Colonic mucosa (tissue), 4 donors: ENCODE results near the gene HOXB9. TPM values are rescaled to one million over a fixed set of nuclear protein-coding genes. Genes with fewer than 3 reads are reported as not detected.
A peak's percentile ranks its signal among the peaks of the same experiment; 100 is the strongest.

Experiments used
- DNase-seq: peaks from one replicate; pipeline ENCODE4 v3.0.0-alpha.2; 2020
- H3K27ac ChIP-seq: fragments of 200-600 bp; one replicate; pipeline ENCODE4 v1.8.0; 2021
- H3K27me3 ChIP-seq: fragments of 200-600 bp; one replicate; pipeline ENCODE4 v1.8.0; 2021
- H3K36me3 ChIP-seq: fragments of 200-600 bp; one replicate; pipeline ENCODE4 v1.8.0; 2021
- H3K4me1 ChIP-seq: fragments of 200-600 bp; one replicate; pipeline ENCODE4 v1.8.0; 2021; ENCODE audit warnings: mild to moderate bottlenecking
- H3K4me3 ChIP-seq: fragments of 200-600 bp; one replicate; pipeline ENCODE4 v1.8.0; 2021
- H3K9ac ChIP-seq, 2 donors: one replicate each; pipeline ENCODE4 v1.7.0; 2013; ENCODE audit warnings: control low read depth in 2 of 2, low read depth in 2 of 2, low read length in 2 of 2
- H3K9me3 ChIP-seq: fragments of 200-600 bp; one replicate; pipeline ENCODE4 v1.8.0; 2021
- CTCF ChIP-seq: fragments of 200-600 bp; IDR thresholded peaks from one replicate; pipeline ENCODE4 v1.8.0; 2022; ENCODE audit warnings: antibody characterized with exemption, mild to moderate bottlenecking
- intact Hi-C: fragments of 100-400 bp; cut with DNase I; formaldehyde crosslinking; loops from one replicate; pipeline ENCODE4 v1.14.1; 2022
- total RNA-seq, 2 donors: library from RNA; stranded (reverse); fragmentation: NEBNext Ultra II Directional in 1 of 2; extraction: Animal tissue kit (Norgen Biotek cat#: 25700) in 1 of 2; gene quantifications; one replicate each; pipeline ENCODE4 v1.2.1, GENCODE V29; 2021
- donor health status: healthy.
- donor health status: DM: no; HTN: no; CAD: no.
- donor health status: DM: no; HTN: no; CAD: no.

Gene HOXB9
- total RNA-seq, 2 donors from 2014 or later: 37.1 to 73.9 TPM

DNA sequence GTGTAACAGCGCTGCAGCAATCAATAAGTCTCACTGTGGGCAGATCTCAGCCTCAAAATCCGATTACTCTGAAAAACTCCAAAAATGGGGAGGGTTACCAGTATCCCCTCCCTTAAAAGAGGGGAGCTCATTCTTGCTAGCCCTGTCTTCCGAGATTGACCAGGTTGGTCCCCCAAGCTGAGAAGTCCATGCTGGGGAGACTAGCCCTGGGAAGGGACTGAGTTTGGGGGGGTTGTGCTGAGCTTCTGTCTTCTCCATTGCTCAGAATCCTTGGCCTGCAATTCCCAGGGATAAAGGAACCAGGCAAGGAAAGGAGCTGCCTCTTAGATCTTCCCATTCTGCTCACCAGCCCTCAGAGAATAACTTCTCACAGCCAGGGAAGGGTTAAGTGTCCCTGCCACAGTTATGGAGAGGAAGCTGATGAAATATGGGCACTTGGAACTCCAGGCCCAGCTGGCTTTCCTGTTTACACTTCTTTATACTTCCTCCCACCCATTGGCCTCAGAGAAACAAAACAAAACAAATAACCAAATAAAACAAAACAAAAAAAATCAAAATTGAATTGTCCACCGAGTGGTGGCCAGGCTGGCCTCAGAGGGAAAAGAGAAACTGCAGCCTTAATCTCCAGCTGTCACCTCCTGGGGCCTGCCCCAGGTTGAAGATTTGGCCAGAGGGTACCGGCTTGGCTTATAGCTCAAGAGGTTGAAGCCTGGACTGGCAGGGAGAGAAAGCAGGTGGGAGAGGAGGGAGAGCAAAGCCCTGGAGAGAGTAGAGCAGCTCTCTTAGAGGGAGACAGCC lies 38.7 kb downstream of the HOXB9 start:
- peaks cover 9% of the 10 kb centered on the region for H3K4me1 ChIP-seq
- no peaks in the 10 kb centered on the region for H3K9me3 ChIP-seq
- no peaks in the 10 kb centered on the region for H3K27me3 ChIP-seq
- H3K9ac ChIP-seq: peak overlapping the region; percentile 76 to 78
- no peak for TF ChIP-seq CTCF
- intact Hi-C loops: no loop called here
- no peak for DNase-seq
- no peaks in the 10 kb centered on the region for H3K36me3 ChIP-seq
- peak overlapping the region; percentile 88 for H3K27ac ChIP-seq
- H3K4me3 ChIP-seq: no peak overlapping the region

DNA sequence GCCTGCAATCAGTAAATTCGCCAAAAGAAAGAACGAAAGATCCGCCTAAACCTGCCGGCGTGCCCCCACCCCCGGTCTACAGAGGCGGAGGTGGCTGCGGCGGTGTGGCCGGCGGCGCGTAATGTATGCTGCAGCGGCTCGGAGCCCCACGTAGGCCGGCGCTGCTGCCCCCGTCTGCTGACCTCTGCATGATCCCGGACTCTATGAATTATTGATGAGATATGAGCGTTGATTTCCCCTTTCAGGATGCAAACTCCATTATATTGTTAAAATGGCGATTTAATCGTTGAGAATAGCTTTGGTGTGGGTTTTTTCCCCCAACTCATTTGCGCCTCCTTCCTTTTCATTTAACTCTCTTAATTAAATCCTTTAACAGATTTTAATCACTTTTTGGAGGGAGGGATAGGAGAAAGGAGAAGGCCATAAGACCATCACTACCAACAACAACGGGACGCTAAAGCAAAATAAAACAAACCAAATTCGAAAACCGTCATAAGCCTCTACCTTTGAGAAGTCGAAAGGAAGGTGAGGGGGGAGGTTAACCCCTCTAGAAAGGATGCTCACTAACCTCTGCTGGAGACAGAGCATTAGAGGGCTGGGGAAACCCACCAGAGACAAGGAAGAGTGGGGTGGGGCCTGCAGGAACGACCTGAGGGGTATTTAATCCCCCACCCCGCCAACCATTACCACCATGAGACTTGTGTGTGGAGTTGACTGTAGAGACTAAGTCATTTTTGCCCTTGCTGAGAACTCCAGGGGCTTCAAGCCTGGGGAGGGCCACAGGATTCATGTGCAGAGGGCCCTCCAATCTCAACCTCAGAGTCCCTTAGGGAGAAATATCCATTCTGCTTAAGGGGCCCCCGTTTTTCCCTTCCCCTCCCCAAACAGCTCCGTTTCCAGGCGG lies 39.6 kb downstream of the HOXB9 start:
- peaks cover 9% of the 10 kb centered on the region for H3K4me1 ChIP-seq
- TF ChIP-seq CTCF: no peak
- peaks cover 3% of the 10 kb centered on the region for H3K27me3 ChIP-seq
- peak overlapping the region; percentile 88 for H3K27ac ChIP-seq
- H3K9me3 ChIP-seq: no peaks in the 10 kb centered on the region
- peak overlapping the region; percentile 51 for H3K4me3 ChIP-seq
- intact Hi-C loops: no loop called here
- no peaks in the 10 kb centered on the region for H3K36me3 ChIP-seq
- H3K9ac ChIP-seq: peak overlapping the region; percentile 76 to 78
- no peak for DNase-seq

DNA sequence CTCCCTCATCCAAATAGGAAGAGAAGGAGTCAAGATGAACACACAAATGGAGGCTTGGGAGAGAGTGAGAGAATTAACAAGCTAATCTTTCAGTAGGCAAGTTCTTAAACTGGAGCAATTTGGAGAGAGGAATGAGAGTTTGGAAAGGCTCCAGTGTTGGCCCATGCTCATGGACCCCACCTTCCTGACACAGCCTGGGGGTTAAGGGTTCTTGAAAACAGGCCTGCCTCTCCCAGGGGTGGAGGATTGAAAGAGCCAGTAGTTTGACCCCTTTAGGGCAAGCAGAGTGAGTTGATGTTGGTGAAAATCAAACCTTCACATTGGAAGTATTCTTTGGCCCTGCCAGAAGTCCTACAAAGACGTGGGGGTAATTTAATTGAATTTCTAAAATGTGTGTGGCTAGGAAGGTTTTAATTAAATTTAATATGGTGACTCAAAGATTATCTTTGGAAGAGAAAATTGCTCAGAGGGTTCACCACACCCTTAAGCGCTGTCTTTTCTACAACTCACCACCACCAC lies 41.9 kb downstream of the HOXB9 start:
- H3K27ac ChIP-seq: no peak overlapping the region
- peaks cover 3% of the 10 kb centered on the region for H3K27me3 ChIP-seq
- no peak for TF ChIP-seq CTCF
- H3K4me1 ChIP-seq: peaks cover 21% of the 10 kb centered on the region
- no peak for DNase-seq
- intact Hi-C loops: no loop called here
- no peaks in the 10 kb centered on the region for H3K9me3 ChIP-seq
- no peaks in the 10 kb centered on the region for H3K36me3 ChIP-seq
- H3K9ac ChIP-seq: no peak overlapping the region
- H3K4me3 ChIP-seq: no peak overlapping the region

DNA sequence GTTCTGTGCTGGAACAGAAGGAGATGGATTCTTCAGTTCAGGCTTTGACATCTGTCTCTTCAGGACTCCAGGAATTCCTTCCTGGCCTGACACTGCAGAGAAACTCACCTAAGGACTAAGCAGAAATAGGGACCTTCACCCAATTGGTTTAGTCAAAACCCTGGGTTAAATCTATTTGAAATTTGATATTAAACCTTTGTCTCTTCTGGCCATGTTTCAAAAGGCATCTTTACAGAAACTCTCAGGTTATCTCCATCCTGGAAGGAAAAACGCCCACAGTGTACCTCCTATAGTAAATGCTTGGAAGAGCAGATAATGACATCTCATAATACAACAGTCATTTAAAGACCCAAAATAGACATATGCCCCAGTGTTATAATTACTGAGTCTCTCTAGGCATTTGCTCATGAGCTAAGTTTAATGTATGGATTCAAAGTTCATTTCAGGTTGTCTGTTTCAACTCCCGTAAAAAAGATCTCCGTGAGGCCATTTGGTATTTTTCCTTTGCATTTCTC lies 42.4 kb downstream of the HOXB9 start:
- H3K4me3 ChIP-seq: no peak overlapping the region
- peaks cover 21% of the 10 kb centered on the region for H3K4me1 ChIP-seq
- no peak for TF ChIP-seq CTCF
- intact Hi-C loops: no loop called here
- no peak overlapping the region for H3K27ac ChIP-seq
- H3K36me3 ChIP-seq: no peaks in the 10 kb centered on the region
- no peak overlapping the region for H3K9ac ChIP-seq
- no peak for DNase-seq
- no peaks in the 10 kb centered on the region for H3K9me3 ChIP-seq
- peaks cover 3% of the 10 kb centered on the region for H3K27me3 ChIP-seq

GRCh38 chr17:48582750-48583069 lies 43.4 kb downstream of the HOXB9 start:
- H3K9me3 ChIP-seq: no peaks in the 10 kb centered on the region
- intact Hi-C loops: no loop called here
- H3K27ac ChIP-seq: peak overlapping the region; percentile 70
- H3K4me1 ChIP-seq: peaks cover 21% of the 10 kb centered on the region
- H3K27me3 ChIP-seq: peaks cover 3% of the 10 kb centered on the region
- no peak for TF ChIP-seq CTCF
- H3K4me3 ChIP-seq: peak overlapping the region; percentile 39
- peak overlapping the region; percentile 5 to 67 for H3K9ac ChIP-seq
- DNase-seq: no peak
- no peaks in the 10 kb centered on the region for H3K36me3 ChIP-seq
